LNCAP (cell line): Measurements from ENCODE around the gene PSAP.

Source experiments
- CTCF ChIP-seq: fragments of 450-650 bp; IDR thresholded peaks from 2 replicates; pipeline ENCODE4 v1.5.1; 2017; ENCODE audit warnings: mild to moderate bottlenecking

PSAP gene

DNA sequence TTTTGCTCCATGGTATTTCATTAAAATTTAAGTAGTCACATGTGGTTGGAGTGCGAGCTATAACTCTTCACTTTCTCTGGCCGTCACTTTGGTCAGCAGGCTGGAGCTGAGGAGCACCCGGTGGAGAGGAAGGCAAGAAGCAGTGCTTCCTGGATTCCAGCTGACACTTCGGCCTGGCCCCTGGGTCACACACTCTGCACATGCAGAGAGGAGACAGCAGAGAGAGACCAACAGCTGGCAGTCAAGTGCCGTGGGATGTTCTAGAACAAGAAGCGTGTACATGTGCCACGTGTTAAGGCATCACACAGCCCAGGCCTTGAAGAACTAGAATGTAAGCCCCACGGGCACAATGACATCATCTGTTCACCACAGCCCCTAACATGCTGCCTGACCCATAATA is 30.1 kb downstream of the PSAP start:
- no peak for TF ChIP-seq CTCF

- TF ChIP-seq CTCF = no peak
Measured at GRCh38 chr10:71819985-71820384, 31.1 kb downstream of the PSAP start.

DNA sequence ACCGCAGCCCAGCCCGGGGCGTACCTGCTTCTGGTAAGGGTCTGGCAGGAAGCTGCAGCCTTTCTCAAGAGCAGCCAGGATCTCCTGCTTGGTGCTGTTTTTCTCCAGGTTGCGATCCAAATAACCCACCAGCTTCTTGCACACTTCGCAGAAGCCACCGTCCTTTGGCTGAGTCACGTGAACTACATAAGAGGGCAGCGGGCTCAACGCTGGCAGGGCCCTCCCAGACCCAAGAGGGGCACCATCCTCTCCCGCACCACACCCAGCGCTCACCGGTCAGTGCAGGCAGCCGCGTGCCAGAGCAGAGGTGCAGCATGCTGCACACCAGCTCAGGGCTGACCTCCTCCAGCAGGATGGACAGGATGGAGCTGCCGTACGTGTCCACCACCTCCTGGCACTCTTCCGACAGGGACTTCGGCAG is 31.6 kb downstream of the PSAP start:
- TF ChIP-seq CTCF = no peak

DNA sequence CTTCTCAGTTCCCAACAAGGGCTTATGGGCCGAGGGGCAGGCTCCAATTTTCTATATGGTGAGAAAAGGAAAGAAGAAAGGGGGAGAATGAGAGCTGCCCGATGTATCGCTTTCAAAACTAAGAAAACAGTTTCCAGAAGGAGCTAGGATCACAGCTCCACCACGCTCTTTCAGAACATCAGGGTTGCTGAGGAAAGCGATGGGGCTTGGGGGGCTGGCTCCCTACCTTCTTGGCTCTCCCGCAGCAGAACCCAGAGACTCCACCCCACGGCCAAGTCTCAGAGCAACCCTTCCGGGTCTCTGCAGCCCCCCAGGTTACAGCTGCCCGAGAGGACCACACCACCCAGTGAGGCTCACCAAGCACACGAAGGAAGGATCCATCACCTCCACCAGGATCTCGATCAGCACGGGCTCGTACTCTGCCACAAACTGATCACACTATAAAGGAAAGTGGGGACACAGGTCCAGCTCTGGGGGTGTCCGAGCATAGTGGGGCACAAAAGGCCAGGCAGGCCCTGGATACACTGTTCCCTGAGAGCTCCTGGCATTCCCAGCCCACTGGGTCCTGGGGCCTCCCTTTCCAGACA is 32.3 kb downstream of the PSAP start:
- no peak for TF ChIP-seq CTCF

GRCh38 chr10:71817831-71818655 is 33.0 kb downstream of the PSAP start:
- TF ChIP-seq CTCF = no peak

DNA sequence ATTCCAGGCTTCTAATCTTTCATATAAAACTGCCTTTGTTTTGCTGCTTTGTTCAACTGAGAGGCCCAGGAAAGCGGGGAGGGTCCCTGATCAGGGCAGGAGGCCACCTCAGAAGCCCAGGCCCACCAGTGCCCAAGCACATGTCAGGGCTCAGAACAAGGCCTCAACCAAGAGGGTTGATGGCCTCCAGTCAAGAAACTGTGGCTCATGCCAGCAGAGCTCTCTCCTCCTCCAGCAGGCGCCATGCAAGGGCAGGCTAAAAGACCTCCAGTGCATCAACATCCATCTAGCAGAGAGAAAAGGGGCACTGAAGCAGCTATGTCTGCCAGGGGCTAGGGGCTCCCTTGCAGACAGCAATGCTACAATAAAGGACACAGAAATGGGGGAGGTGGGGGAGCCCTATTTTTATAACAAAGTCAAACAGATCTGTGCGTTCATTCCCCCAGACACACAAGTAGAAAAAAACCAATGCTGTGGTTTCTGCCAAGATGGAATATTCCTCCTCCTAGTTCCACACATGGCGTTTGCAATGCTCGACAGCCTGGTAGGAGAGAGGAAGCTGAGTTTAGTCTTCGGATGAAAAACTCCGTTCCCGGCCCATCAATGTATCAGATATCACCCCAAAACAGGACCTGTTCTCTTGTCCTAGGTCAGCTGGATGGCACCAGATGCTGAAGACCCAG is 34.0 kb downstream of the PSAP start:
- no peak for TF ChIP-seq CTCF

DNA sequence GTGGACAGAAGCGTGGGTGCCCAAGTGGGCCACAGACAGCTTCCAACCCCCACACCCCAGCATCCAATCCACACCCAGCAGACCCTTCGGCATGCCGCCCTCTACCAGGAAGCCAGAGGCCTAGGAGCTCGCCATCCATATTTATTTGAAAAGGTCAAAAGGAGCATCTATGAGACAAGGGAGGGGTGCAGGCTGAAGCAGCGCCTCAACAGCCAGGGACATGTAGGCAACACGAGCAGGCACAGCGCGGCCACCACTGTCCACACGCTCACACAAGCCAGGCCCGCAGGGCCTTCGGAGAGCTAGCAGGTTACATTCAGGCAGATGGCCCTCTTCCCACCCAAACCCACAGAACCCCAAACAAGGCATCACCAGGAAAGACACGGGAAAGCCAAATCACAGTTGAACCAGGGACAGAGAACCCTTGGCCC is 34.6 kb downstream of the PSAP start:
- no peak for TF ChIP-seq CTCF
